NOMO-1 (cell line): ENCODE measurements around the gene NRCAM.
"Not testable (repeated sequence)": the region's sequence is repeated elsewhere in the genome, so short reads cannot be mapped to it uniquely, and the experiment has no call there.

ENCODE experiments used
- DNase-seq, 2 experiments: peaks; one replicate each; lab custom pipeline; 2025; ENCODE audit not compliant: unreplicated experiment in 2 of 2; lab: John Stamatoyannopoulos, UW

The NRCAM gene

GRCh38 chr7:108455998-108456677, at the start of gene NRCAM:
TSS of gene NRCAM (minus strand) at chr7:108456436. CDS start at chr7:108240064, 216,372 bp downstream.
- DNase-seq: peak; percentile 2 to 9

GRCh38 chr7:108504576-108504975, 48.3 kb upstream of the NRCAM start:
- not testable (repeated sequence) for DNase-seq

DNA sequence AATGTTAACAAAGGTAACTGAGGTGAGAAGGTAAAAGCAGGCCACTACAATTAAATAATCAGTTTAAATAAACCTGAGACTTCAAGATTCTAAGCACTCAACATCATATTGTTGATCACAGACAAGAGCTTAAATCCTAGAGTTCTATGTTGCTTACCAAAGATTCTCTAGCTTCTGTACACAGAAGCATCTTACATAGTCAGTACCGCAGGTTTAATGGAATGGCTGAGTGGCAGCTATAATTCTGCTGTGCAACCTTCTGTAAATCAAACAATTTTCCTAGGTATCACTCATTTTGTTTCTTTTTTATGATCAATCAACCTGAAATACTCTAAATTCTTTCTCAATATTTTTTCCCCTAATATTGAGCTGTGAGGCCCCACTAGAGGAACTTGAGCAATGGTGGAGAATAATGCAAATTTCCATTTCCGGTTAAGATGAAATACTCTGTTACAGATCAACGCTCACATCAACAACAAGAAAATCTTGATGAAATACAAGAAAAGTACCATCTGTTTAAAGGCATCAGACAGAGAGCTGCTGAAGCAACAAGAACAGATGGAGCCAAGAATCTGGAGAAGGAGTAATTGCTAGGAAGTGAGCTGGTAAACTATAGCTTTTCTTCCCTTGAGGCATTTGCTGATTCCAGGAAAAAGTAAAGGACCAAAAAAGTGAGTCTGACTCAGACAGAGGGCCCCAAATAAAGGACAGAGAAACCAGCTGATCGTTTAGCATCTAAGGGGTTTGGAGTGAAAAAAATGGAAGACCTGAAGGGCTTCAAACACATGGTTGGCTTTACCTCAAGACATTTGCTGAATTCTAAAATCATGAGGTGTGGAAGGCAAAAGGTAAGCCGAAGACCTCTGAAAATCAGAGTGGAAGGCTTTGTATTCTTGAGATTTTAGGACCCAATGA, 47.1 kb upstream of the NRCAM start:
- peak in 1 of 2 experiments; percentile 9 for DNase-seq

DNA sequence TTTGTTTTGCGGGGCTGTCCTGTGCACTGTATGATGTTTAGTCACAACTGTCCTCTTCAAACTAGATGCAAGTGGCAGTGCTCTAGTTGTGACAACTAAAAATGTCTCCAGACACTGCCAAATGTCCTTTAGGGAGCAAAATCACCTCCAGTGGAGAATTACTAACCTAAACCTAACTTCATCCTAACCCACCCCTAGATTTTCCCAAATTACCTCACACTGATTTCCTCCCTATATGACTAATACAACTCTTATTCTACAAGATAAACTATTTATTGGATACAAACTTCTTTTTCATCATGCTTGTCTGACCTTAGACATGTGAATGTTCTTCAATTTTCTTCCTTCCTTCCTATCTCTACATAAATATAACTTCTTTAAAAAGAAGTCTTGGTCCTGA, 43.3 kb upstream of the NRCAM start:
- no peak for DNase-seq

- DNase-seq: no peak
Measured at GRCh38 chr7:108498481-108498880, 42.2 kb upstream of the NRCAM start.

DNA sequence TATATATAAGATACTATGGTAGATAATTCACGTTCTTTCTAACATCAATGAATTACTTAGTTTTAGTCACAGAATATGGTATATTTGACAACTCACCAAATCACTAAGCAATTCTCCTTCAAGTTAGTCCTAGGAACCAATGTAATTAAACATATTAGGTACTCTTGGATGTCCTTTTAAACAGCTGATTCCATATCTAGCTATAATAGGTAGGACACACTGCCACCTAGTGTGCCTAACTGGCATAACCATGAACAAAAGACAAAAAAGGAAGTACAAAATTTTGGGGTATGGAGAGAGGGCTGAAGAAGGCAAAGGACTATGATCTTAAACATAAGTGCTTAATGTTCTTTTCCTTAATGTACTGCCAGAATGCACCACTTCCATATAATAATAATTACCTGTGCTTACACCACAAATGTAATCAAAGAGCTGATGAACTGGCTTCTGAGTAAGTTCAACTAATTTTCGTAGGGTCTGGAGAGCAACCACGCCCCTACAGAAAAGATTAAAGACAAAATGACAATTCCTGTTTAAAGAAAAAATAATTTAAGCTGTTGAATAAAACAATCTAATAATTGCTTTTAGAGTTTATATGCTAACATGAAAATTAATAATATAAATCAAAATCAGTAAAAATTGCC, 41.0 kb upstream of the NRCAM start:
- peak in 1 of 2 experiments; percentile 16 for DNase-seq

DNA sequence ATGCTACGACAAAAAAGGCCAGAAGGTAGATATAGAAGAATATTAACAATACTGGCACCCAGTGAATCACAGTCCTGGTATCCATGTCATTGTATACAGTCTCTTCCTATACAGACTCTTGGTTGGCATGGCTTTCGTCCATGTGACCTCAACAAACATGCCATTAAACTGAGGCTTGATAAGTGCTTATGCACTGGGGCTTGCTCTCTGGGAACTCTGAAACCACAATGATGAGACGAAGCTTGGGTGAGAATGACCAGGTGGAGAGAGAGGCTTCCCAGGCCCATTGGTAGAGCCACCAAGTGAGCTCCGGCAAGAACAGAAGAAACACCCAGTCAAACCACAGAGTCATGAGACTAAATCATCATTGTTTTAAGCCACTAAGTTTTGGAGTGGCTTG, 36.5 kb upstream of the NRCAM start:
- no peak for DNase-seq

GRCh38 chr7:108488768-108489538, 32.7 kb upstream of the NRCAM start:
- DNase-seq: no peak

- no peak for DNase-seq
Measured at GRCh38 chr7:108487646-108488045, 31.4 kb upstream of the NRCAM start.

DNA sequence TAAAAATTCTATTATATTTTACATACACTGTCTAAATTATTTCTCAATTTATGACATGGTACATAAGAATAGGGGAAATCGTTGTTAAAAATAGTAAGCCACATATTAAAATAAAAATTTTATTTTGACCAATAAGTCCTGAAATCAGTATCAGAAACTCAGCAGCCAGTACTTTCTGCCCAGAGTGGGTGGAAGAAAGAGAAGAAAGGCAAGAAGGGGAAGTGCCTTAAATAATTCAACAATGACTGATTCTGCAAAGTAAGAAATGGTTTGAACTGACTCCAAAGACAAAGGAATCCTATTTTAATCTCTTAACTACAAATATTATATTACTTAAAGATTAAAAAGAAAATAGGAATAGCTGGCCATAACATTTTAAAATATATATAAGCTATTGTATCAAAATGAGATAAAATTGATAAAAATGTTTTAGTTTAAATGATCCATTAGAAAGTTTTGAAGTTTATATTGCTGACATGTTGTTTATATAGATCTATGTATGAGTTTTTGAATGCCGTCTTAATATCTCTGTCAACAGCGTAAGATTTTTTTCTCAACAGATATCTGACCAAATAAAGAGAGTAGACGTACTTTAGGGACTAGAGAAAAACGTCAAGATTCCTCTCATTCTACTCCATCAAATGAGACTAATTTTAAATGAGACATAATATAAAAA, 30.2 kb upstream of the NRCAM start:
- DNase-seq: no peak

DNA sequence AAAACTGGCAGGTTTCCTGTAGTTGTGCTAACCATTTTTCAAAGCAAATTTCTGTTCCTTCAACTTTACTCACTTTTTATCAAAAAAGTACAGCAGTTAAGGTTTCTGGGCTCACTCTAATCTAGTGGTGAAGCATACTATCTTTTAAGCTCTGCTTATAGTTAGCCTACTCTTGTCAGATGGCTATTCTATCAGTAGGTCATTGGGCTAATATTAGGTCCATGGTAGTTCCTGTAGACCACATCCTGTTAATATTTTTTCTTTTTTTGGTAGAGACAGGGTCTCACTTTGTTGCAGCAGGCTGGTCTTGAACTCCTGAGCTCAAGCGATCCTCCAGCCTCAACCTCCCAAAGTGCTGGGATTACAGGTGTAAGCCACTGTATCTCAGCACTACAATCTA, 27.9 kb upstream of the NRCAM start:
- DNase-seq: no peak

DNA sequence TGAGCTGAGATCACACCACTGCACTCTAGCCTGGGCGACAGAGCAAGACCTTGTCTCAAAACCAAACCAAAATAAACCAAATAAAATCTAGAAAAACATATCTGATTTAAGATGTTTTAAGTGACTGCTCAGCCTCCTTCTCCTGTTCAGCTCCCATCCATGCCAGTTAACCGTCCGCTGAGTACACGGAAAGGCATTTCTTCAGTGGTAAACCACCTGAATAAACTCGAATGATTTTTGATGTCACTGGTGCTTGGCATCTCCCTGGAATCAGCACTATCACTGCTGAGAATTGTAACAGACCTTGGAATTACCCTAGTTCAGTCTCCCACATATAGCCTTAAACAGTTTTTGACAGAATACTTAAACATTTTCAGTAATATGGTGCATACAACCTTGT, 24.1 kb upstream of the NRCAM start:
- DNase-seq: no peak

DNA sequence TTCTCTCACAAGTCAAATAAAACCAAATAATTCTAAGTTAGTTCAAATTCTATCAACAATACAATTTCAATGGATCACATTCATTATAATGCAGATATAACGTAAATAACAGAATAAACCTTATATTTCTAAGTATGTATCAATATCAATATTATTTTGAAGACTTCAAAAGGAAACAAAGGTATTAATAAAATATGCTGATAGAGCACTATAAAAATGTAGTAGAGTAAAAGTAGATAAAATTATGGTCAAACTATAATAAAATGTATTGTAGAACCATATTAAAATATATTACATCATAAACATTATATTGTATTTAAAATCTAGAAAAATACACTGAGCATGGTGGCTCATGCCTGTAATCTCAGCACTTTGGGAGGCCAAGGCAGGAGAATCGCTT, 23.5 kb upstream of the NRCAM start:
- DNase-seq: no peak

- DNase-seq: no peak
Measured at GRCh38 chr7:108479118-108479517, 22.9 kb upstream of the NRCAM start.

DNA sequence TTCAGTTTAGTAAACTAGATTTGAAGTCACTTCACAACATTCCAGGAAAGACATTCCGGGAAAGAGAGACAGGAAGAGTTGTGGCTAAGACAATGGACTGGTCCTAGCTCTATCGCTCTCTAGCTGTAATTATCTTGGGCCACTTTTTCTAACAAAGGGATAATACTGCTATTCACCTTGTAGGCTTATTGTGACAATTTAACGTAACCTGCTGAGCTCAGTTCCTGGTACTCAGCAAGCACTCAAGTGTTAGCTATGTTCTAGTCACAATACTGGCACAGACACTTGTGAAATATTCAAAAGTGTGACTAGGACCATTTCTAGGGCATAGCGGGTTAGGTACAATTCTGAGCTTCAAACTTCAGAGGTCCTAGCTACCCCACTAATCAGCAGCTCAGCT, 12.0 kb upstream of the NRCAM start:
- DNase-seq: no peak

DNA sequence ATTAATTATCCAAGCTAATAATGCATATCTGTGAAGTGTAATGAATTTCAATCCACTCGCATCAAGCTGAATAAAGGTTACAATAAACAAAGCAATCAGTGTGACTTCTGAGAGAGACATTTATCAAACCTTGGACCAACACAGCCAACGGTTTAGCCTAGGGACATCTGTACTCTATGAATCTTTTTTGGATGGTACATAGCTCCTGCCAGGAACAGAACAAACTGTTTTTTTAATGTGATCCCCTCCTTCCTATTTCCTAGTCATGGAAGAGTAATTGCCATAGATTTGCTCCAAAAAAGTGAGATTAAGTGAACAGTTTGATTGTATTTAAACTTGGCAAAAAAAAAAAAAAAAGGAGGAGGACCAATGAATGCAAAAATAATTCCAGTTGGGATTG, 11.2 kb upstream of the NRCAM start:
- DNase-seq: no peak

GRCh38 chr7:108466322-108466721, 10.1 kb upstream of the NRCAM start:
- not testable (repeated sequence) for DNase-seq

DNA sequence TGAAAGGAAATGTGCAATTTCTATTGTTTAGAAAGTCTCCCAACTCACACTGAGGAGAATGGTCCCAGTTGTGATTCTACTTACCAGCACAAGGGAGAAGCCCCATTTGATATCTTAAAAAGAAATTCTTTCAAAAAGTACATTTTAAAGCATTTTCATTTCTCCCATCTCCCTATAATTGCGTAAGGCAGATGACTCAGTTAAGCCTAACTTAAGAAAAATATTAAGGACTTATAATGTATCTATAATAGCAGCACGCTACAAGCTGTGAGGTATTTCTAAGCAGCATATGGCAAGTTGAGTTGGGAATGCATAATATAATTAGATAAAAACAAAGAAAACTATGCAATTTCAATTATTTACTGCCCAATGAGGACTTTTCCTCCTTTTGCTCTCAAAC, 8.5 kb upstream of the NRCAM start:
- DNase-seq: no peak

DNA sequence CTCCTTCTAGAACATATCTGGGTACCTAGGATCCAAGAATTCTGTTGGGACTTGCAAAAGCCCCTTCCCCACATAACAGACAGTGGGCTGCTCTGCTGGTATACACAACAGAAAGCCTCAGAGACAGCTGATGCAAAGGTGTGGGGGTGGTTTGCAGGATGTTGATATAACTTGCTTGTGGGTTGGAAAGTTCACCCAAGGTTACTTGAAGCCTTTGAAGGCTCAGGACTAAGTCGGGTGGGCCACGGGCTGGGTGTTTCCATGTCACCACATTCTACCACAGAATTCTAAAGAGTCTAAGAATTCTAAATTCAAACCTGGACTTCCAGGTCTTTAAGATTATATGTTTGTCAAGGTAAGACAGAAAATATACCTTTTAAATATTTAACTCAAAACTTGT, 7.4 kb upstream of the NRCAM start:
- DNase-seq: no peak

DNA sequence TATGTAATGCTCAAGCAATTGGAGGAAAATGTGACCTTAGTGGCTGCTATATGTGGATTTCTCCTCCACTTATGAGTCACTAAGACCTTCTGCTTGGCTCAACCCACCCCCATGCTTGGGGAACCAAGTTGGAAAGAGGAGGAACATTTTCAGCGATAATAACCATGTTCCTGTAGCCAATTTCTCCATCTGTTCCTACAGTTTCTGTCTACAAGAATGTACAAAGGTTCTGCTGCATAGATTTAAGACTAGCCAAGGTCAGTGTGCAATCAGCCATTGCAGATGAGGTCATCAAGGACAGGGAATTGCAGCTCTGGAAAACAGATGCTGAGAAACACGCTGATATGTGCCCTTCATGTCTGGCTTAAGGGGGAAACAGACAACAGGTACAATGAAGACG, 5.6 kb upstream of the NRCAM start:
- DNase-seq: no peak
